MM.1S (cell line): ENCODE measurements around the gene TCF12.

Experiments used
- DNase-seq: peaks from one replicate; pipeline ENCODE4 v3.0.0-alpha.2; 2015
- H2AFZ ChIP-seq: fragments of 300-600 bp; sonication (generic); 2 replicates; pipeline ENCODE4 v1.6.0; 2016; ENCODE audit warnings: antibody characterized with exemption, low read length
- H3F3A ChIP-seq: fragments of 300-600 bp; sonication (generic); 2 replicates; pipeline ENCODE4 v1.6.1; 2016; ENCODE audit warnings: mild to moderate bottlenecking, antibody characterized with exemption, low read length, moderate library complexity, mixed read lengths; ENCODE audit not compliant: insufficient read depth
- H3K27ac ChIP-seq: fragments of 300-600 bp; sonication (generic); 2 replicates; pipeline ENCODE4 v1.5.1; 2016; ENCODE audit warnings: mild to moderate bottlenecking, low read length
- H3K27me3 ChIP-seq: fragments of 300-600 bp; sonication (generic); replicated peaks from 2 replicates; pipeline ENCODE4 v1.6.0; 2016; ENCODE audit warnings: low read length; ENCODE audit not compliant: insufficient read depth
- H3K36me3 ChIP-seq: fragments of 300-600 bp; sonication (generic); replicated peaks from 2 replicates; pipeline ENCODE4 v1.6.1; 2016; ENCODE audit warnings: mild to moderate bottlenecking, low read length, mixed read lengths; ENCODE audit not compliant: insufficient read depth
- H3K4me1 ChIP-seq: fragments of 300-600 bp; sonication (generic); 2 replicates; pipeline ENCODE4 v1.6.1; 2016; ENCODE audit warnings: low read length, mixed read lengths
- H3K4me2 ChIP-seq: fragments of 300-600 bp; sonication (generic); 2 replicates; pipeline ENCODE4 v1.6.0; 2016; ENCODE audit warnings: low read depth, low read length
- H3K4me3 ChIP-seq: fragments of 300-600 bp; sonication (generic); 2 replicates; pipeline ENCODE4 v1.5.1; 2016; ENCODE audit warnings: low read length, mixed read lengths
- H3K79me2 ChIP-seq: fragments of 300-600 bp; sonication (generic); 2 replicates; pipeline ENCODE4 v1.6.1; 2016; ENCODE audit warnings: mixed run types, low read length, mixed read lengths
- H3K9ac ChIP-seq: fragments of 300-600 bp; sonication (generic); 2 replicates; pipeline ENCODE4 v1.6.1; 2016; ENCODE audit warnings: low read length, mixed read lengths
- H3K9me2 ChIP-seq: fragments of 300-600 bp; sonication (generic); replicated peaks from 2 replicates; pipeline ENCODE4 v1.6.1; 2016; ENCODE audit warnings: mild to moderate bottlenecking, low read length, mixed read lengths; ENCODE audit not compliant: insufficient read depth
- H3K9me3 ChIP-seq: fragments of 300-600 bp; sonication (generic); replicated peaks from 2 replicates; pipeline ENCODE4 v1.6.1; 2016; ENCODE audit warnings: mild to moderate bottlenecking, low read length, mixed read lengths; ENCODE audit not compliant: insufficient read depth
- H4K20me1 ChIP-seq: fragments of 300-600 bp; sonication (generic); 2 replicates; pipeline ENCODE4 v1.6.1; 2016; ENCODE audit warnings: mild to moderate bottlenecking, low read length, moderate library complexity, mixed read lengths; ENCODE audit not compliant: insufficient read depth
- EZH2 ChIP-seq: fragments of 300-600 bp; sonication (generic); optimal IDR thresholded peaks from 2 replicates; pipeline ENCODE3; 2017; ENCODE audit warnings: low read depth, mild to moderate bottlenecking, antibody characterized with exemption, low read length, mixed read lengths
- EZH2phosphoT487 ChIP-seq: fragments of 300-600 bp; sonication (generic); IDR thresholded peaks from 2 replicates; pipeline ENCODE4 v1.6.1; 2018; ENCODE audit warnings: antibody characterized with exemption, low read length
- TF ChIP-seq, protein P1 (sequence below): fragments of 300-600 bp; sonication (generic); IDR thresholded peaks from 2 replicates; pipeline ENCODE4 v1.5.1; 2016; ENCODE audit warnings: antibody characterized with exemption, low read length, mixed read lengths

TCF12 gene

GRCh38 chr15:57015897-57016296 lies 97.5 kb downstream of the TCF12 start:
- Histone ChIP-seq H3K9me2 (no peaks in the 10 kb centered on the region), H3F3A (no peaks in the 10 kb centered on the region), H3K27ac (no peak overlapping the region), H3K27me3 (no peaks in the 10 kb centered on the region), H3K4me2 (no peak overlapping the region), H3K79me2 (no peaks in the 10 kb centered on the region; the same call in 1 of the 2 replicates), H2AFZ (no peak overlapping the region), H3K4me1 (no peaks in the 10 kb centered on the region), H3K36me3 (no peaks in the 10 kb centered on the region), H4K20me1 (no peaks in the 10 kb centered on the region), H3K9ac (no peak overlapping the region), H3K4me3 (no peak overlapping the region), H3K9me3 (no peaks in the 10 kb centered on the region)
- TF ChIP-seq, protein P1, sequence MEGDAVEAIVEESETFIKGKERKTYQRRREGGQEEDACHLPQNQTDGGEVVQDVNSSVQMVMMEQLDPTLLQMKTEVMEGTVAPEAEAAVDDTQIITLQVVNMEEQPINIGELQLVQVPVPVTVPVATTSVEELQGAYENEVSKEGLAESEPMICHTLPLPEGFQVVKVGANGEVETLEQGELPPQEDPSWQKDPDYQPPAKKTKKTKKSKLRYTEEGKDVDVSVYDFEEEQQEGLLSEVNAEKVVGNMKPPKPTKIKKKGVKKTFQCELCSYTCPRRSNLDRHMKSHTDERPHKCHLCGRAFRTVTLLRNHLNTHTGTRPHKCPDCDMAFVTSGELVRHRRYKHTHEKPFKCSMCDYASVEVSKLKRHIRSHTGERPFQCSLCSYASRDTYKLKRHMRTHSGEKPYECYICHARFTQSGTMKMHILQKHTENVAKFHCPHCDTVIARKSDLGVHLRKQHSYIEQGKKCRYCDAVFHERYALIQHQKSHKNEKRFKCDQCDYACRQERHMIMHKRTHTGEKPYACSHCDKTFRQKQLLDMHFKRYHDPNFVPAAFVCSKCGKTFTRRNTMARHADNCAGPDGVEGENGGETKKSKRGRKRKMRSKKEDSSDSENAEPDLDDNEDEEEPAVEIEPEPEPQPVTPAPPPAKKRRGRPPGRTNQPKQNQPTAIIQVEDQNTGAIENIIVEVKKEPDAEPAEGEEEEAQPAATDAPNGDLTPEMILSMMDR = no peak
- no peak for TF ChIP-seq EZH2
- no peak for DNase-seq

GRCh38 chr15:57017024-57017423 lies 98.6 kb downstream of the TCF12 start:
- Histone ChIP-seq H3K9ac (no peak overlapping the region), H4K20me1 (no peaks in the 10 kb centered on the region), H3K36me3 (no peaks in the 10 kb centered on the region), H3K4me2 (no peak overlapping the region), H3K4me1 (no peaks in the 10 kb centered on the region), H2AFZ (no peak overlapping the region), H3K4me3 (no peak overlapping the region), H3K9me3 (no peaks in the 10 kb centered on the region), H3K79me2 (no peaks in the 10 kb centered on the region), H3K27ac (no peak overlapping the region), H3K9me2 (no peaks in the 10 kb centered on the region), H3F3A (no peaks in the 10 kb centered on the region), H3K27me3 (no peaks in the 10 kb centered on the region)
- TF ChIP-seq EZH2 = no peak
- TF ChIP-seq, protein P1 = no peak
- no peak for TF ChIP-seq EZH2phosphoT487
- no peak for DNase-seq

- Histone ChIP-seq H3K27me3 (no peaks in the 10 kb centered on the region), H3K4me2 (no peak overlapping the region), H3K27ac (no peak overlapping the region), H4K20me1 (no peaks in the 10 kb centered on the region), H3K4me3 (no peak overlapping the region), H3K9ac (no peak overlapping the region), H3K9me2 (no peaks in the 10 kb centered on the region), H3K4me1 (peaks cover 6% of the 10 kb centered on the region), H2AFZ (no peak overlapping the region), H3K36me3 (no peaks in the 10 kb centered on the region), H3K79me2 (0 out of 2 replicates have a peak, but pooled peaks cover 3% of the 10 kb centered on the region), H3K9me3 (no peaks in the 10 kb centered on the region), H3F3A (no peaks in the 10 kb centered on the region)
- DNase-seq = no peak
- TF ChIP-seq EZH2 = no peak
- TF ChIP-seq EZH2phosphoT487 = no peak
- TF ChIP-seq, protein P1 = no peak
These were observed 99.7 kb downstream of the TCF12 start for GRCh38 chr15:57018151-57018550.
